Inflammatory macrophage treated with lipopolysaccharide for 1 hour (primary cell): Measurements from ENCODE around the gene RMND5A.
"Not testable (repeated sequence)": the region's sequence is repeated elsewhere in the genome, so short reads cannot be mapped to it uniquely, and the experiment has no call there.

Experiments used
- DNase-seq, 2 donors: peaks; one replicate each; pipeline ENCODE4 v3.0.0-alpha.2; 2020 to 2022

The RMND5A gene

GRCh38 chr2:86714579-86715173 is 5.4 kb upstream of the RMND5A start:
- not testable (repeated sequence) for DNase-seq

GRCh38 chr2:86719263-86719636 is 841 bp upstream of the RMND5A start:
- DNase-seq, result not testable (repeated sequence)

GRCh38 chr2:86720540-86721320 is 639 bp downstream of the RMND5A start:
- DNase-seq, result peak in 1 of 2 donors; percentile 29

GRCh38 chr2:86725706-86726105 is 5.6 kb downstream of the RMND5A start:
- not testable (repeated sequence) for DNase-seq

GRCh38 chr2:86732040-86732525 is 12.0 kb downstream of the RMND5A start:
- not testable (repeated sequence) for DNase-seq

- DNase-seq, result not testable (repeated sequence)
Measured at GRCh38 chr2:86732837-86733236, 12.7 kb downstream of the RMND5A start.

GRCh38 chr2:86733528-86733927 is 13.4 kb downstream of the RMND5A start:
- DNase-seq, result not testable (repeated sequence)

GRCh38 chr2:86734896-86735295 is 14.8 kb downstream of the RMND5A start:
- DNase-seq, result not testable (repeated sequence)

- not testable (repeated sequence) for DNase-seq
Measured at GRCh38 chr2:86739485-86739884, 19.4 kb downstream of the RMND5A start.

- DNase-seq, result not testable (repeated sequence)
Measured at GRCh38 chr2:86739889-86740288, 19.8 kb downstream of the RMND5A start.

GRCh38 chr2:86741889-86742498 is 21.9 kb downstream of the RMND5A start:
- not testable (repeated sequence) for DNase-seq

GRCh38 chr2:86744152-86744551 is 24.1 kb downstream of the RMND5A start:
- no peak for DNase-seq

GRCh38 chr2:86746939-86747338 is 26.8 kb downstream of the RMND5A start:
- no peak for DNase-seq

GRCh38 chr2:86747711-86748639 is 27.9 kb downstream of the RMND5A start:
- DNase-seq, result peak; percentile 60 to 62

- no peak for DNase-seq
Measured at GRCh38 chr2:86750240-86750839, 30.2 kb downstream of the RMND5A start.

GRCh38 chr2:86751778-86752177 is 31.7 kb downstream of the RMND5A start:
- DNase-seq, result no peak

- DNase-seq, result no peak
Measured at GRCh38 chr2:86752934-86753333, 32.8 kb downstream of the RMND5A start.

- DNase-seq, result no peak
Measured at GRCh38 chr2:86753606-86754005, 33.5 kb downstream of the RMND5A start.

- no peak for DNase-seq
Measured at GRCh38 chr2:86758405-86758804, 38.3 kb downstream of the RMND5A start.

- no peak for DNase-seq
Measured at GRCh38 chr2:86760371-86760770, 40.3 kb downstream of the RMND5A start.

GRCh38 chr2:86764661-86765309 is 44.7 kb downstream of the RMND5A start:
- DNase-seq, result peak; percentile 13 to 58

- no peak for DNase-seq
Measured at GRCh38 chr2:86765310-86765695, 45.2 kb downstream of the RMND5A start.
